ENCODE data around the gene ATXN7.

GRCh38 chr3:63847718-63848450, 15.8 kb upstream of the ATXN7 start:
- TF ChIP-seq CTCF (conservative IDR thresholded peaks at IDR 0.05 in 1 of 2, IDR thresholded peaks at IDR 0.05 in 1 of 2; ENCODE audit: extremely low read depth in 1 of 2, insufficient read depth in 1 of 2, low read depth in 1 of 2, low read length in 2 of 2) (no peak), EZH2 (IDR thresholded peaks at IDR 0.05; ENCODE audit: borderline replicate concordance, low read length) (no peak)

Measured in mammary epithelial cell (primary cell).